Stimulated activated effector memory CD8-positive, alpha-beta T cell treated with anti-CD3 and anti-CD28 coated beads, Interleukin-12 subunit alpha, Interleukin-12 subunit beta, amount 100 ng/mL, for 72 hours (primary cell): ENCODE measurements around the gene WWOX.
"Not testable (repeated sequence)": the region's sequence is repeated elsewhere in the genome, so short reads cannot be mapped to it uniquely, and the experiment has no call there.

Experiments
- ATAC-seq: fragments of 150-1000 bp; cut with Tn5 transposase; 2 replicates; pipeline ENCODE4 v1.10.0; 2021
- DNase-seq, 2 donors: peaks; one replicate each; pipeline ENCODE4 v3.0.0; 2021 to 2022; ENCODE audit warnings: low spot score in 2 of 2
- H3K27ac Mint-ChIP-seq: one replicate; pipeline ENCODE4 v1.8.0; 2022; ENCODE audit warnings: mild to moderate bottlenecking, mixed read lengths
- H3K36me3 Mint-ChIP-seq: one replicate; pipeline ENCODE4 v1.8.0; 2022; ENCODE audit warnings: mild to moderate bottlenecking, mixed read lengths
- H3K4me1 Mint-ChIP-seq: one replicate; pipeline ENCODE4 v1.8.0; 2022; ENCODE audit warnings: mixed read lengths
- H3K4me3 Mint-ChIP-seq: one replicate; pipeline ENCODE4 v1.8.0; 2022; ENCODE audit warnings: mild to moderate bottlenecking, mixed read lengths
- H3K9me3 Mint-ChIP-seq: one replicate; pipeline ENCODE4 v1.8.0; 2022; ENCODE audit warnings: mixed read lengths

Gene WWOX

DNA sequence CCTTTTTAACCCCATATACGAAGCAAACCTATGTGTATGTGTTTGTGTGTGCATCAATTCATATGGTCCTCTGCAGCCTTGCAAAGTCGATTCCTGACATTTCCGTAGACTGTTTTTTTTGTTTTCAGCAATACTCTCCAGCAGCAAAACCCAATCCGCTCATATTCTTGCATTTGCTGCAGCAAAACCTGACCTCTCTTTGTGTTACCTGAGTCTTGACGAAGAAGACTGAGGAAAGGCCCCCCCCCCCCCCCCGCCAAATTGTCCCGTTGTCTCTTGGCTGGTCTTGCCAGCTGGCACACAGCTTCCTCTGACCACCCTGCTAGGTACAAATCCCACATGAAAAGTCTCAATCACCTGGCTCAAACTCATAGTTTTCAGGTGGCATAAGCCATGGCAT is 494.7 kb downstream of the WWOX start:
- Mint-ChIP-seq H3K4me1 (no peaks in the 10 kb centered on the region), H3K9me3 (no peaks in the 10 kb centered on the region), H3K36me3 (no peaks in the 10 kb centered on the region), H3K27ac (no peak overlapping the region), H3K4me3 (no peak overlapping the region)
- ATAC-seq (no peak), DNase-seq (no peak)

DNA sequence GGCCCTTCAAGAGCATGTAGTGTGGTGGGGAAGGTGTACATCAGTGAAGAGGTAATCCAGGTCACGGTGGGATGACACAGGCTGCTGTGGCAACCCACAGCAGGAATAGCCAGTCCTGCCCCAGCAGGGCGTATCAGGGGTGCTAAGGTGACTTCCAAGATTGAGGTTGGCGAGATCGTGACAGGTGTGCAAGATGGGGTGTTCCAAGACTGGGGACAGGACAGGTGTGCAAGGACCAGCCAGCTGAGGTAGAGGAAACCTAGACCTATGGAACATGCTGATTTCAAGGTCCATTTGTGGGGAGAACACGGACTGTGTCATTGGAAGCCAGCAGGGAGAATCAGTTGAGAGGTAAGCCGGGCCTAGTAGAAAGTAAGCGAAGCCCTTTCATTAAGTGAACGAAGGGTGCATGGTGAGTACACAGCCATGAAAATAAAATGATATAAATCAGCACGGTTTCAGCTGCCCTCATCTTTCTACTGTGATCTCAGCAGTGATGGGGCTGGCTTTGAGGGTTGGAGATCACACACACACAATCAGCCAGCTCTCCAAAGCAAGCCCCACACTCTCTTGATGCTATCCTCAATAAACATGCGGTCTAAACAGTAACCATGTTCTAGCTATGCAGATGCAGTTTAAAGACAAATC is 497.0 kb downstream of the WWOX start:
- Mint-ChIP-seq H3K9me3 (no peaks in the 10 kb centered on the region), H3K27ac (no peak overlapping the region), H3K4me1 (no peaks in the 10 kb centered on the region), H3K36me3 (no peaks in the 10 kb centered on the region), H3K4me3 (no peak overlapping the region)
- ATAC-seq (no peak), DNase-seq (no peak)

DNA sequence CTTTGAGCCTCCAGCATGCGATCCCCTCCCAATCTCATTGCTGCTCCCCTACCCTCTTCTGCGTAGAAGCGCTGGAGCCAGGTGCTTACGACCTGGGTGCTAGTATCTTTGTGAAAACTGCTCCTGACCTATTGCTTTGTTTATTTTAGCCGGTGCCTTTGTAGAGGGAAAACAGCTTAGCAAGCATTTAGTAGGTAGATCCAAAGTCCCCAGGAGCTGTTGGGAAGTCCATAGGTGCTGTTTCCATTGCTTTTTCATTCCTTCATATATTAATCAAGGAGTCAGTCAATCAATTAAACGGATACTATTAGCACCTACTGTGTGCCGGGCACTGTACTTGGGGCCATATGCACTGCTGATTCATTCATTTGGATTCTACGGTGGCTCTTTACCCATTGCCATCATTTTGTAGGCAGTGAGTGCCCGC is 497.6 kb downstream of the WWOX start:
- Mint-ChIP-seq H3K4me3 (no peak overlapping the region), H3K27ac (no peak overlapping the region), H3K36me3 (no peaks in the 10 kb centered on the region), H3K9me3 (no peaks in the 10 kb centered on the region), H3K4me1 (no peaks in the 10 kb centered on the region)
- ATAC-seq (no peak), DNase-seq (no peak)

DNA sequence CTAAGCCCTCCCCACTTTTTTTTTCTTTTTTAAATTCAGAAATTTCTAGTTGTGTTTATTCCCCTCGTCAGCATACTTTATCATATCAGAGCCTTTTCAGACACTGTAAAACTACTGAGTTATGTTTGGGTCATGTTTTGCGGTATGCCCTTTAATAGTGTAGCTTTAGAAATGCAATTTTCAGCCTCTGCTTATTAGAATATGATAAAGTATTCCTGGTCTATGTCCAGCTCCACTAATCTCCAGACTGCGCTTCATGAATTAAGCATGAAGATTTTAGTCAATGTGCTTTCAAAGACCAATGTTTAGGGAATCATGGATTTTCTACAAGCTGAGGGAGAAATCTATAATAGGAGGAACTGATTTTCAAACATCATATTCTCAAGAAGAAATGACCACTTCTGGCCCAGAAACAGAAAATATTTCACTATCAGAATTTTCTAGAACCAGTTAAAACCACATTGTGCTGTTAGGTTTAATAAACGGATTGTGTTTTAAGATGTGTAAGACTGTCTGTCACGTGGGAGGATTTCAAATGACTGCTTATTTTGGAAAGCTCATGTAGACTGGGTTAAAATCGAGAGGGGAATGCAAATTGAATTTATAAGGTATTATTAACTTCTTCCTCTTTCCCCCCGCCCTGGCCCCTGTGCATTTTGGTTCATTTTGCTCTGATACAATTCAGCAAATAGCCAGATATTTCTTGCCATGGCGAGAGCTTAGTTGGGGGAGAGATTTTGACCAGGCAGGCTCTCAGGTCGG is 498.5 kb downstream of the WWOX start:
- H3K27ac Mint-ChIP-seq: no peak overlapping the region
- ATAC-seq (no peak), DNase-seq (no peak)
- no peak overlapping the region for H3K4me3 Mint-ChIP-seq
- peaks cover under 1% of the 10 kb centered on the region for H3K4me1 Mint-ChIP-seq
- no peaks in the 10 kb centered on the region for H3K36me3 Mint-ChIP-seq
- no peaks in the 10 kb centered on the region for H3K9me3 Mint-ChIP-seq

DNA sequence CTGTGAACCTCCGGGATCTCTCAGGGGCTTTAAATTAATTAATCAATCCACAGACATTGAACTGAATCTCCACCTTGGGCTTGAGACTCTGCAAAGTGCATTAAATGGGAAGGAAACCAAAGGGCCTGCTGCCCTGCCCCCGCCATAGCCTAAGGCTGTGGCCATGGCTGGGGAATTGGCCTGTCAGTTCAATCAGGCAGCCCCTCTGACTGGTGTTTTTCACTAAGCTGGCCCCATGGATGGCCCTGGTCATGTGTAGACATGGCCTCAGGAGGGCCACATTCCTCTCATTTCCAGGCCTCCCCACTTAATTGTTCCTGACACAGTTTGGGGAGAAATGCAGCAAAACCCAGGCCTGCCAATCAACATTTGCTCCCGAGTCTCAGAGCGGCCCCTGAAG is 499.8 kb downstream of the WWOX start:
- Mint-ChIP-seq H3K4me3 (no peak overlapping the region), H3K36me3 (no peaks in the 10 kb centered on the region), H3K4me1 (peaks cover 4% of the 10 kb centered on the region), H3K27ac (no peak overlapping the region), H3K9me3 (no peaks in the 10 kb centered on the region)
- DNase-seq (no peak), ATAC-seq (no peak)

DNA sequence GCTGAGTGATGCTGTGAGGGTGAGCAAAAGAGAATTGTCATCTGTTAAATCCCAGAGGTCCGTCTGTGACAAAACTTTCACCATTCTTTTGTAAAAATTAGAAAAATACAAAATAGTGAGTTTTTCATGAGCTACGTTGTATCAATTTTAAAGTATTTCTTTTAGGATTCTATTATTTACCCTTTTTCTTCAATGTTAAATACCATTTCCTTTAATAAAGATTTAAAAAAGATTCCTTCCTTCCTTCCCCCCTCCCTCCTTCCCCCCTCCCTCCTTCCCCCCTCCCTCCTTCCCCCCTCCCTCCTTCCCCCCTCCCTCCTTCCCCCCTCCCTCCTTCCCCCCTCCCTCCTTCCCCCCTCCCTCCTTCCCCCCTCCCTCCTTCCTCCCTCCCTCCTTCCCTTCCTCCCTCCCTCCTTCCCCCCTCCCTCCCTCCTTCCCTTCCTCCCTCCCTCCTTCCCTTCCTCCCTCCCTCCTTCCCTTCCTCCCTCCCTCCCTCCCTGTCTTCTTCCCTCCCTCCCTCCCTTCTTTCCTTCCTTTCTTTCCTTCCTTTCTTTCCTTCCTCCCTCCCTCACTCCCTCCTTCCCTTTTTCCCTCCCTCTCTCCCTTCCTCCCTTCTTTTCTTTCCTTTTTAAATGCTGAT is 505.1 kb downstream of the WWOX start:
- not testable (repeated sequence) for H3K36me3 Mint-ChIP-seq

DNA sequence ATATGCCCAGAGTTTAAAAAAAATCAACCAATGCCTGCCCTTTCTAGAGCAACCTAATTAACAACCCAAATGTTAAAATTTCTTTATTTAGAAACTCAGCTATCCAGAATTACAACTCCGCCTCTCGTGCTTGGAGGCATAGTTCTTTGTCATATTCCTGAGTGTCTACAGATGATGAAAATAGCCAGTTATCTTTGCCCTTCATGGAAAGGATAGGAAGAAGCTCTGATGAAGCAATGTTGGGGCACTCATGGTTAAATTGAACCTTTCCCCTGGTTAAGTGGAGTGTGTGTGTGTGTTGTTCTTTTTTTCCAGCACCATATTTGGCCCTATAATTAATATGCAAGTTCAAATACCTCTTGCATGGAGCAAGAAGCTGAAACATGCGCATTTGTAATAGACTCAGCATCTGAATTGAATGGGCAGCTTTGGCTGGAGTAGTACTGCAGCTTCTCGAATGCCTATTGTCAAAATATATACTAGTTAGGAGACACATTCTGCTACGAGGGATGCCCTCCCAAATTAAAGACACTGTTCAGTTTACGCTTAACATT is 506.2 kb downstream of the WWOX start:
- Mint-ChIP-seq H3K9me3 (no peaks in the 10 kb centered on the region), H3K4me1 (peaks cover 10% of the 10 kb centered on the region), H3K4me3 (no peak overlapping the region), H3K27ac (no peak overlapping the region), H3K36me3 (no peaks in the 10 kb centered on the region)
- ATAC-seq (no peak), DNase-seq (no peak)

More for the DNA sequence above, 505.1 kb downstream of the WWOX start:
- not testable (repeated sequence) for H3K9me3 Mint-ChIP-seq, H3K27ac Mint-ChIP-seq, ATAC-seq, H3K4me1 Mint-ChIP-seq, H3K4me3 Mint-ChIP-seq, DNase-seq

DNA sequence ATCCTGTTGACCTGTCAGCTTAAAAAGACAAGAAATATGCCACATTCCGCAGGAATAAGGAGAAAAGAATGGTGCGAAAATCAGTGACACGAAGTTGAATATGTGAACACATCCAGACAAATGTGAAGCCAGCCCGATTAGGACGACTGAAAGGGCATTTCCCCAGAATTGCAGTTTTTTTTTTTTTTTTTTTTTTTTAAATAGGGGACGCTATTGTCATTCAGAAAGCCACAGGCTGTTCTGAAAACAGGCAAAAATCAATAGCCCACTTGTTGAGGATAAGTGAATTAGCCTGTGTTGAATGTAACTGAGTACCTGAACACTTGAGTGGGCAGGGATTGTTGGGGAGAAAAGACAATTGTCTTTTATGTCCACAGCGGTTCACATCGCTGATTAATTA is 507.1 kb downstream of the WWOX start:
- ATAC-seq: no peak
- no peak for DNase-seq
- Mint-ChIP-seq H3K36me3 (no peaks in the 10 kb centered on the region), H3K4me1 (peaks cover 10% of the 10 kb centered on the region), H3K4me3 (no peak overlapping the region), H3K27ac (no peak overlapping the region), H3K9me3 (no peaks in the 10 kb centered on the region)

DNA sequence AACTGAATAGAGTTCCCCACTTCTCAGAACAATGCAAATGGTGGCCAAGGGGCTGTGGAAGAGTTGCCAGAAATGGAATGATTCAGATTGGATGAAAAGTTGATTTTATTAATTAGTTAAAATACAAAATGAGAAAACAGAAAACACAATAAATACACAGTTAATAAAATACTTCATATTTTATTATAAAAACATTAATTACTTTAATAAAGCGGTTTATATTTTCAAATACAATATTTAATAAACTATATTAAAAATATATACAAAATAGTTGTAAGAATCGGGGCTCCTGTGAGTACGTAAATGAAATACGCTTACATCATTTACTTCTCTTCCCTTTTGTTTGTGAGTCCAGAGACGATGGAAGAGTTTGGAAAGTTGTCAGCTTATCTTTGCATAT is 507.6 kb downstream of the WWOX start:
- ATAC-seq: no peak
- no peak for DNase-seq
- Mint-ChIP-seq H3K27ac (no peak overlapping the region), H3K36me3 (no peaks in the 10 kb centered on the region), H3K4me3 (no peak overlapping the region), H3K9me3 (no peaks in the 10 kb centered on the region), H3K4me1 (peaks cover 10% of the 10 kb centered on the region)

DNA sequence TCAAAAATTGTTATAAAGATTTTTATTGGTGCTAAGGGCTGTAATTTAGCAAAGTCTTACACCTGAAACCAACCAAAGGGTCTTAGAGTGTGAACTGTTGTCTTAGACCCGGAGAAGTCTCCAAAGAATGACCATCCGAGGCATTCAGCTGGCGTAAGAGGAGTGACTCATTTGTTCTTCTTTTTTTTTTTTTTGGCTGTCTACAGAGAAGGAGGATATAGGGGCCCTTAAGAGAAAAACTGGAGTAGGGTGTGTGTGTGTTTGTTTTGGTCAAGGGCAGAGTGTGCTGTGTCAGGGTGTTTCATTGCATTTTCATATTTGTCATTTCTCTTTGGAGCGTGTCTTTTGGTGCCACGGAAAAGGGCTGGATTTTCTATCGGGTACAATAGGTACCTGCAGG is 508.0 kb downstream of the WWOX start:
- H3K36me3 Mint-ChIP-seq: no peaks in the 10 kb centered on the region
- H3K27ac Mint-ChIP-seq: no peak overlapping the region
- no peak overlapping the region for H3K4me3 Mint-ChIP-seq
- DNase-seq (no peak), ATAC-seq (no peak)
- H3K4me1 Mint-ChIP-seq: peaks cover 10% of the 10 kb centered on the region
- H3K9me3 Mint-ChIP-seq: no peaks in the 10 kb centered on the region

DNA sequence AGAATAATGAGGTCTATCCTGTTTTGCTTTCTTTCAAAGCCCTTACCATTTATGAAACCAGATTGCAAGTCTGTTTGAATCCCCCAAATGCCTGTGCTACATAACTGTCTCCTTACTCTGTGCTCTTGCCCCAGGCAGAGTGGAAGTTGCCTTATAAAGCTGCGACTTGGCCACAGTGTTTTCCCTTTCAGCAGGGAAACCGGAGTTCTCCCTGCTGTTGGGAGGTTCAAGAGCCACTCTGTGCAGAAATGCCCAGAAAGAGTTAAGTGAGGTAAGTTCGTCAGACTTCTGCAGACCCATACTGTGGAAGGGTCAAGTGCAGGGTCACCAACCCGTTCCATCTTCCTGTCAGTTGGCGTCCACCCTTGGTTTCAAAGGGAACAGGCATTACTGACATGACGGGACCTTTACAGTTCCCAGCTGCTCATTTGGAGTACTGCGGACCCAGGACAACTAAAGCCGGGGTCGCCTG is 508.9 kb downstream of the WWOX start:
- Mint-ChIP-seq H3K9me3 (no peaks in the 10 kb centered on the region), H3K36me3 (no peaks in the 10 kb centered on the region), H3K4me3 (no peak overlapping the region), H3K27ac (no peak overlapping the region), H3K4me1 (peaks cover 5% of the 10 kb centered on the region)
- ATAC-seq: no peak
- no peak for DNase-seq

DNA sequence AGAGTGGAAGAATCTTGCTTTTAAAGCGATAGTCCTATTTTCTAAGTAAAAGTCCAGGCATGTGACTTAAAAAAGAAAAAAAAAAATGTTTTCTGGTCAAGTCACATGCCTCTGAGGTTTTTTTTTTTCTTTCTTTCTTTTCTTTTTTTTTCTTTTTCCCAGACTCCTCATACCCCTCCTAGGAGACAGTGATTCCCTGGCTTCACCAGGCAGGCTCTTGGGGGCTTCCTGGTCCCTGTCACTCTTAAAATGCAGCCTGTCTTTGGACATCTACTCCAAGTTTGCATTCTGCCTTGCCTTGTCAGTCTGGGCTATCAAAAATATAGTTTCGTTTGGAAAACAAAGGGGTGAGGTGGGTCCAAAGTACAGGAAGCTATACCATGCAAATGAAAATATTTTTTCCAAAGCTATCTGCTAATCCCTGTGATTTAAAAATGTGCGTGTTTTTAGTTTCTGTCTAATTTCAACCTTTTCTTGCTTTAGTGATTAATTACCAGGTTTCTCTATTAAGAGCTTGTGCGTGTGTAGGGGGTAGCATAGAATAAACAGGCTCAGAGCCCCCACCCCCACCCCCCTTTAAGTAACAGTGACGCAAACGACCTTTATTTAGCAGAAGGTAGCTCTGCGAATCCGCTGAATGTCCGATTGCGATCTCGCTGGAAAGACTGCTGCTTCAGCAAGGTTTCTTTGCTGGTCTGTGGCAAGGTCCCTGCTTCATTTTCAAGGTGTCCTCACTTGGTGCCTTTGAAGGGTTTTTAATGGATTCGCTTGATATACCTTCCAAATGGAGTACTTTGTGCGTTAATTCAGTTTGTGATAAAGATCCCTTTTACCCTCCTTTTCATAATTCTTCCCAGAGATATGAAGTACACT is 510.2 kb downstream of the WWOX start:
- DNase-seq (no peak), ATAC-seq (no peak)
- Mint-ChIP-seq H3K9me3 (no peaks in the 10 kb centered on the region), H3K4me1 (peaks cover 5% of the 10 kb centered on the region), H3K36me3 (no peaks in the 10 kb centered on the region), H3K4me3 (no peak overlapping the region), H3K27ac (no peak overlapping the region)

DNA sequence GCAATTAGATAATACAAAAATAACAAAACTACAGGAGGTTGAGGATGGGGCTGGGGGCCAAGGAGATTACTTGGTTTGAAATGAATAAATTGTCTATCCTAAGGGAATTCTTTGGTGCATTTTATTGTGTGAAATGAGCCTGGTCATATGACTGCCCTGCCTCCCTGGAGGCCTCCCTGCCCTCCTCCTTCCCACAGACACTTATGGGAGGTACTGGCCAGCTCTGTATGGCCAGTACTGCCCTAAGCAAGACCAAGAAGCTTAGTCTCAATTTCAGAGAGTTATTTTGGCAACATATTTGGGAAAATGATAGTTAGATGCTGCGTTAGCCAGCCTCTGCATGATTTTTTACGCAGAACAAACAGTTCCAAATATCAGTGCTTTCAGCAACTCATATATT is 511.9 kb downstream of the WWOX start:
- H3K4me1 Mint-ChIP-seq: no peaks in the 10 kb centered on the region
- no peak for DNase-seq
- ATAC-seq: no peak
- H3K36me3 Mint-ChIP-seq: no peaks in the 10 kb centered on the region
- no peak overlapping the region for H3K4me3 Mint-ChIP-seq
- no peaks in the 10 kb centered on the region for H3K9me3 Mint-ChIP-seq
- H3K27ac Mint-ChIP-seq: no peak overlapping the region

DNA sequence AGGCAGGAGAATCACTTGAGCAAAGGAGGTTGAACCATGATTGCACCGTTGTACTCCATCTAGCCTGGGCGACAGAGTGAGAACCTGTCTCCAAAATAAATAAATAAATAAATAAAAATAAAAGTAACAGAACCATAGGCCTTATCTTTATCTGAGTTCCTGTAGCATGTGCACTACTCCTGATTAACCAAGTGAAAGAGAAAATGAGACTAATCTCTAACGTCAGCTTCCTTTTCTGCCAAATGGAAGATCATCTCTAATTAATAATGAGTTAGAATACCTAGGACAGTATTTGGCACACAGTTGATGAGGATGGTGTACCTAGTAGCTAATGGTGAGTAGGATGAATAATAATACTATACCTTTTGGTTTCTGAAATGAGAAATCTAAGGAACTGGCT is 520.4 kb downstream of the WWOX start:
- ATAC-seq (no peak), DNase-seq (no peak)
- Mint-ChIP-seq H3K4me1 (no peaks in the 10 kb centered on the region), H3K36me3 (no peaks in the 10 kb centered on the region), H3K4me3 (no peak overlapping the region), H3K27ac (no peak overlapping the region), H3K9me3 (no peaks in the 10 kb centered on the region)

DNA sequence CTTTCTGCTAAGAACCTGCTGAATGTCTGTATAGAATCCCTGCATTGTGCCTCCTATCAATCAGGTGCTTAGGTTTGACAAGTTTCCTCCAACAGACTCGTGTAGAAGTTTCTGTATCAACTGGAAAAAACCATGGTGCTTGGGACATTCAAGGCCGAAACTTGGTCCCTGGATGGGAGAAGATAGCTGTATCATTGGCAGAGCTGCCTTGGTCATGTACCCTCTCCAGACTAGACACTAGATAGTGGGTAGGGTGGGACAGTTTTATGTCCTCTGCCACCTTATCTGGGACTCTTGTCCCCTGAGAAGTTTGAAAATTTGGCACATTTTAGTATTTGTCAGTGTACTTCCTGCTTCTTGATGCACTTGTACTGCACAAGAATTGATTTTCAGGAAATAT is 520.8 kb downstream of the WWOX start:
- H3K27ac Mint-ChIP-seq: no peak overlapping the region
- DNase-seq: no peak
- no peaks in the 10 kb centered on the region for H3K4me1 Mint-ChIP-seq
- no peaks in the 10 kb centered on the region for H3K9me3 Mint-ChIP-seq
- ATAC-seq: no peak
- no peaks in the 10 kb centered on the region for H3K36me3 Mint-ChIP-seq
- H3K4me3 Mint-ChIP-seq: no peak overlapping the region
